Activated CD4-positive, alpha-beta T cell treated with anti-CD3 and anti-CD28 coated beads for 4 hours (primary cell): ENCODE results near the gene SLC12A9.
"Not testable (repeated sequence)": the region's sequence is repeated elsewhere in the genome, so short reads cannot be mapped to it uniquely, and the experiment has no call there.

ENCODE experiments used
- DNase-seq, 2 donors: peaks; one replicate each; pipeline ENCODE4 v3.0.0-alpha.2; 2020

SLC12A9 gene

GRCh38 chr7:100825751-100826513 lies 26.6 kb upstream of the SLC12A9 start:
- no peak for DNase-seq

- no peak for DNase-seq
Observed at GRCh38 chr7:100826514-100827329, 25.8 kb upstream of the SLC12A9 start.

- no peak for DNase-seq
Observed at GRCh38 chr7:100827330-100828226, 24.9 kb upstream of the SLC12A9 start, which contains the start of gene EPHB4. EPHB4 (minus strand) TSS chr7:100827523; CDS start chr7:100827030, 493 bp downstream.

- DNase-seq, result no peak
Observed at GRCh38 chr7:100829150-100829716, 23.3 kb upstream of the SLC12A9 start.

- no peak for DNase-seq
Observed at GRCh38 chr7:100830396-100830795, 22.1 kb upstream of the SLC12A9 start.

- no peak for DNase-seq
Observed at GRCh38 chr7:100832281-100832633, 20.3 kb upstream of the SLC12A9 start.

GRCh38 chr7:100835903-100836811 lies 16.4 kb upstream of the SLC12A9 start:
- DNase-seq, result no peak

GRCh38 chr7:100836812-100837098 lies 15.8 kb upstream of the SLC12A9 start:
- DNase-seq, result no peak

GRCh38 chr7:100837099-100837836 lies 15.2 kb upstream of the SLC12A9 start:
- DNase-seq, result peak; percentile 76 to 81

- no peak for DNase-seq
Observed at GRCh38 chr7:100839361-100839760, 13.2 kb upstream of the SLC12A9 start.

- no peak for DNase-seq
Observed at GRCh38 chr7:100840470-100841100, 11.9 kb upstream of the SLC12A9 start.

- no peak for DNase-seq
Observed at GRCh38 chr7:100847360-100847759, 5.2 kb upstream of the SLC12A9 start.

- no peak for DNase-seq
Observed at GRCh38 chr7:100854146-100854895, 1.8 kb downstream of the SLC12A9 start.

GRCh38 chr7:100854899-100855298 lies 2.4 kb downstream of the SLC12A9 start:
- DNase-seq, result not testable (repeated sequence)

GRCh38 chr7:100855515-100855914 lies 3.0 kb downstream of the SLC12A9 start:
- DNase-seq, result no peak

- no peak for DNase-seq
Observed at GRCh38 chr7:100856871-100857282, 4.4 kb downstream of the SLC12A9 start.

GRCh38 chr7:100859856-100860255 lies 7.3 kb downstream of the SLC12A9 start:
- no peak for DNase-seq

GRCh38 chr7:100860702-100861615 lies 8.4 kb downstream of the SLC12A9 start:
- DNase-seq, result no peak

- DNase-seq, result no peak
Observed at GRCh38 chr7:100861616-100861985, 9.1 kb downstream of the SLC12A9 start.
